ENCODE results near the gene PKMYT1. TPM values are rescaled to one million over a fixed set of nuclear protein-coding genes. Genes with fewer than 3 reads are reported as not detected.

PKMYT1 gene
- total RNA-seq, 1 experiment from 2014 or later = 128 TPM

DNA sequence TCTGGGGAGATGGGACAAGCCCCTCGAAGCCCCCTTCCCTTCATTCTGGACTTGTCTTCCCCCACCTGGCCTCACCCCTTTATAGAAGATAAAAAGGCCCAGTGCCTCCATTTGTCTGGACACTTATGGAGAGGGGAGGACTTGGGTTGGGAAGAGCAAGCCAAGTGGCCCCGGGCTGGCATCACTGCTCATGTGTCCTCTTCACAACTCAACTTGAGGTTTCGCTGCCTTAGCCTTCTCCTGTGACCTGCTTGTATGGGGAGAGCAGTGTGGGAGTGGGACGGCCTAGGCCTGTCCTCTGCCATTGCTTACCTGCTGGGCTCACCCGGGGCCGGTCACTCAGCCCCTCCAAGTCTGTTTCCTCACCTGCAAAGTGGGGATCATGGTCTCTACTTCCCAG lies 9.7 kb downstream of the PKMYT1 start:
- ChIA-PET CTCF (interaction anchor here (1.1 to 1.3 kb wide), 2 partner anchors 38 to 131 kb away, joined by 3 read pairs; no protein-coding TSS in a partner anchor), POLR2A (ENCODE audit: low non-redundant PET) (no interaction called here)
- Histone ChIP-seq H3K9me3 (ENCODE audit: low read depth, low read length, poor library complexity, severe bottlenecking) (no peaks in the 10 kb centered on the region), H3K36me3 (ENCODE audit: insufficient read depth, low read length, poor library complexity, severe bottlenecking) (peaks cover 35% of the 10 kb centered on the region), H3K27me3 (replicated peaks; ENCODE audit: insufficient read depth, low read depth, low read length, poor library complexity) (no peaks in the 10 kb centered on the region), H3K4me3 (ENCODE audit: low read depth, low read length, poor library complexity, severe bottlenecking) (peak overlapping the region; percentile 86), H3K27ac (ENCODE audit: low read depth, low read length, poor library complexity, severe bottlenecking) (peak overlapping the region; percentile 84), H3K4me1 (ENCODE audit: insufficient read depth, low read length, poor library complexity, severe bottlenecking) (peaks cover 19% of the 10 kb centered on the region)
- no TSS peak for BruUV-seq (replicated peaks)
- intact Hi-C loops (cut with micrococcal nuclease; ENCODE audit: unreplicated experiment) = no loop called here
- DNase-seq (ENCODE audit: low spot score) = no peak
- TF ChIP-seq, protein P1, sequence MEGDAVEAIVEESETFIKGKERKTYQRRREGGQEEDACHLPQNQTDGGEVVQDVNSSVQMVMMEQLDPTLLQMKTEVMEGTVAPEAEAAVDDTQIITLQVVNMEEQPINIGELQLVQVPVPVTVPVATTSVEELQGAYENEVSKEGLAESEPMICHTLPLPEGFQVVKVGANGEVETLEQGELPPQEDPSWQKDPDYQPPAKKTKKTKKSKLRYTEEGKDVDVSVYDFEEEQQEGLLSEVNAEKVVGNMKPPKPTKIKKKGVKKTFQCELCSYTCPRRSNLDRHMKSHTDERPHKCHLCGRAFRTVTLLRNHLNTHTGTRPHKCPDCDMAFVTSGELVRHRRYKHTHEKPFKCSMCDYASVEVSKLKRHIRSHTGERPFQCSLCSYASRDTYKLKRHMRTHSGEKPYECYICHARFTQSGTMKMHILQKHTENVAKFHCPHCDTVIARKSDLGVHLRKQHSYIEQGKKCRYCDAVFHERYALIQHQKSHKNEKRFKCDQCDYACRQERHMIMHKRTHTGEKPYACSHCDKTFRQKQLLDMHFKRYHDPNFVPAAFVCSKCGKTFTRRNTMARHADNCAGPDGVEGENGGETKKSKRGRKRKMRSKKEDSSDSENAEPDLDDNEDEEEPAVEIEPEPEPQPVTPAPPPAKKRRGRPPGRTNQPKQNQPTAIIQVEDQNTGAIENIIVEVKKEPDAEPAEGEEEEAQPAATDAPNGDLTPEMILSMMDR (conservative IDR thresholded peaks at IDR 0.05; ENCODE audit: low read depth, low read length) = no peak
- TF ChIP-seq EZH2 (IDR thresholded peaks at IDR 0.05; ENCODE audit: borderline replicate concordance, low read depth, low read length, poor library complexity, severe bottlenecking) = no peak

- no peaks in the 10 kb centered on the region for H3K27me3 ChIP-seq (replicated peaks; ENCODE audit: insufficient read depth, low read depth, low read length, poor library complexity)
- POLR2A ChIA-PET (ENCODE audit: low non-redundant PET) = no interaction called here
- CTCF ChIA-PET = interaction anchor here (0.6 to 1.3 kb wide), 3 partner anchors 37 to 336 kb away, joined by 3 read pairs; partner anchors contain the start of genes TIGD7 and ZNF75A
- H3K36me3 ChIP-seq (ENCODE audit: insufficient read depth, low read length, poor library complexity, severe bottlenecking) = peaks cover 29% of the 10 kb centered on the region
- no TSS peak for BruUV-seq (replicated peaks)
- intact Hi-C loops (cut with micrococcal nuclease; ENCODE audit: unreplicated experiment) = loop anchor here (1.0 kb wide), 1 partner anchor 34 kb away; no protein-coding TSS in a partner anchor
- H3K9me3 ChIP-seq (ENCODE audit: low read depth, low read length, poor library complexity, severe bottlenecking) = no peaks in the 10 kb centered on the region
- DNase-seq (ENCODE audit: low spot score) = peak; percentile 87
- TF ChIP-seq, protein P1 (conservative IDR thresholded peaks at IDR 0.05; ENCODE audit: low read depth, low read length) = peak; percentile 64
- no peak for TF ChIP-seq EZH2 (IDR thresholded peaks at IDR 0.05; ENCODE audit: borderline replicate concordance, low read depth, low read length, poor library complexity, severe bottlenecking)
- peaks cover 19% of the 10 kb centered on the region for H3K4me1 ChIP-seq (ENCODE audit: insufficient read depth, low read length, poor library complexity, severe bottlenecking)
- H3K27ac ChIP-seq (ENCODE audit: low read depth, low read length, poor library complexity, severe bottlenecking) = peak overlapping the region; percentile 84
- peak overlapping the region; percentile 86 for H3K4me3 ChIP-seq (ENCODE audit: low read depth, low read length, poor library complexity, severe bottlenecking)
Measured at GRCh38 chr16:2969545-2970521, 10.4 kb downstream of the PKMYT1 start.

- no peaks in the 10 kb centered on the region for H3K9me3 ChIP-seq (ENCODE audit: low read depth, low read length, poor library complexity, severe bottlenecking)
- no peaks in the 10 kb centered on the region for H3K27me3 ChIP-seq (replicated peaks; ENCODE audit: insufficient read depth, low read depth, low read length, poor library complexity)
- TF ChIP-seq, protein P1 (conservative IDR thresholded peaks at IDR 0.05; ENCODE audit: low read depth, low read length) = no peak
- no peak for TF ChIP-seq EZH2 (IDR thresholded peaks at IDR 0.05; ENCODE audit: borderline replicate concordance, low read depth, low read length, poor library complexity, severe bottlenecking)
- peaks cover 21% of the 10 kb centered on the region for H3K36me3 ChIP-seq (ENCODE audit: insufficient read depth, low read length, poor library complexity, severe bottlenecking)
- peak; percentile 93 for DNase-seq (ENCODE audit: low spot score)
- POLR2A ChIA-PET (ENCODE audit: low non-redundant PET) = no interaction called here
- H3K4me3 ChIP-seq (ENCODE audit: low read depth, low read length, poor library complexity, severe bottlenecking) = peak within 1 kb of the TSS; percentile 86
- no TSS peak for BruUV-seq (replicated peaks)
- intact Hi-C loops (cut with micrococcal nuclease; ENCODE audit: unreplicated experiment) = loop anchor here (1.0 kb wide), 1 partner anchor 35 kb away; no protein-coding TSS in a partner anchor
- H3K27ac ChIP-seq (ENCODE audit: low read depth, low read length, poor library complexity, severe bottlenecking) = peak within 1 kb of the TSS; percentile 84
- CTCF ChIA-PET = interaction anchor here (1.1 to 1.3 kb wide), 2 partner anchors 36 to 130 kb away, joined by 3 read pairs; no protein-coding TSS in a partner anchor
- peaks cover 28% of the 10 kb centered on the region for H3K4me1 ChIP-seq (ENCODE audit: insufficient read depth, low read length, poor library complexity, severe bottlenecking)
Measured at GRCh38 chr16:2968738-2969544, 11.3 kb downstream of the PKMYT1 start, which contains the start of gene PAQR4. Gene PAQR4 (plus strand): TSS chr16:2969348. CDS start chr16:2969675, 327 bp downstream.
